ENCODE measurements around the gene MTURN. TPM values are rescaled to one million over a fixed set of nuclear protein-coding genes. Genes with fewer than 3 reads are reported as not detected.

The MTURN gene
- total and polyA plus RNA-seq, 3 experiments from 2014 or later = 4.9 to 6.2 (median 4.9) TPM

GRCh38 chr7:30207376-30207775 lies 72.6 kb downstream of the MTURN start:
- no peaks in the 10 kb centered on the region for H3K27me3 ChIP-seq (ENCODE audit: insufficient read depth, low read length, poor library complexity, severe bottlenecking)
- Mint-ChIP-seq H3K4me1 (no peaks in the 10 kb centered on the region), H3K9me3 (no peaks in the 10 kb centered on the region), H3K36me3 (no peaks in the 10 kb centered on the region), H3K27ac (peak overlapping the region in 1 of 8 donors; percentile 9), H3K4me3 (no peak overlapping the region), H3K27me3 (peaks cover 2 to 7% of the 10 kb centered on the region in 2 donors)
- no peaks in the 10 kb centered on the region for H3K36me3 ChIP-seq (ENCODE audit: insufficient read depth, low read length)
- CTCF ChIA-PET = interaction anchor here (0.7 kb wide), 1 partner anchor 20 kb away, joined by 3 read pairs; no protein-coding TSS in a partner anchor
- H3K4me3 ChIP-seq (ENCODE audit: low read length) = no peak overlapping the region
- no peak overlapping the region for H3K27ac ChIP-seq (ENCODE audit: low read depth, low read length)
- DNase-seq = no peak
- no peaks in the 10 kb centered on the region for H3K9me3 ChIP-seq (ENCODE audit: low read length)
- H3K4me1 ChIP-seq (ENCODE audit: insufficient read depth, low read length) = no peaks in the 10 kb centered on the region
- POLR2A ChIA-PET = no interaction called here

- H3K27ac Mint-ChIP-seq = no peak overlapping the region
- DNase-seq = no peak
- CTCF ChIA-PET = no interaction called here
- H3K4me1 ChIP-seq (ENCODE audit: insufficient read depth, low read length) = no peaks in the 10 kb centered on the region
- no peaks in the 10 kb centered on the region for H3K9me3 Mint-ChIP-seq
- H3K4me3 Mint-ChIP-seq = no peak overlapping the region
- no peak overlapping the region for H3K4me3 ChIP-seq (ENCODE audit: low read length)
- no peaks in the 10 kb centered on the region for H3K4me1 Mint-ChIP-seq
- no peaks in the 10 kb centered on the region for H3K9me3 ChIP-seq (ENCODE audit: low read length)
- POLR2A ChIA-PET = no interaction called here
- H3K27me3 Mint-ChIP-seq = peaks cover 2 to 25% of the 10 kb centered on the region in 2 donors
- no peaks in the 10 kb centered on the region for H3K27me3 ChIP-seq (ENCODE audit: insufficient read depth, low read length, poor library complexity, severe bottlenecking)
- no peak overlapping the region for H3K27ac ChIP-seq (ENCODE audit: low read depth, low read length)
- H3K36me3 Mint-ChIP-seq = no peaks in the 10 kb centered on the region
- no peaks in the 10 kb centered on the region for H3K36me3 ChIP-seq (ENCODE audit: insufficient read depth, low read length)
Measured at GRCh38 chr7:30209951-30210350, 75.2 kb downstream of the MTURN start.

Other genes starting within 250 kb of the MTURN start
- 1 to 10 TPM; 3.5 to 4.3 TPM for gene SCRN1, start 145.2 kb upstream of the MTURN start, total RNA-seq
- 13.9 TPM for gene SCRN1, start 145.2 kb upstream of the MTURN start, polyA plus RNA-seq
- gene FKBP14, start 108.3 kb upstream of the MTURN start, total RNA-seq = 1 to 10 TPM; 4.1 to 4.6 TPM
- gene FKBP14, start 108.3 kb upstream of the MTURN start, polyA plus RNA-seq = 1.2 TPM
- gene PLEKHA8, start 106.6 kb upstream of the MTURN start, total RNA-seq = 1 to 10 TPM; 9.0 to 10.0 TPM
- 3.7 TPM for gene PLEKHA8, start 106.6 kb upstream of the MTURN start, polyA plus RNA-seq
- gene ZNRF2, start 149.6 kb downstream of the MTURN start, total RNA-seq = 10 to 100 TPM; 12.4 to 13.6 TPM
- gene ZNRF2, start 149.6 kb downstream of the MTURN start, polyA plus RNA-seq = 4.2 TPM

All from CD8-positive, alpha-beta memory T cell (primary cell).